ENCODE measurements around the gene SPACA9. TPM values are rescaled to one million over a fixed set of nuclear protein-coding genes. Genes with fewer than 3 reads are reported as not detected.

SPACA9 gene
- polyA plus RNA-seq, 3 donors, result 0.28 to 0.95 (median 0.57) TPM

DNA sequence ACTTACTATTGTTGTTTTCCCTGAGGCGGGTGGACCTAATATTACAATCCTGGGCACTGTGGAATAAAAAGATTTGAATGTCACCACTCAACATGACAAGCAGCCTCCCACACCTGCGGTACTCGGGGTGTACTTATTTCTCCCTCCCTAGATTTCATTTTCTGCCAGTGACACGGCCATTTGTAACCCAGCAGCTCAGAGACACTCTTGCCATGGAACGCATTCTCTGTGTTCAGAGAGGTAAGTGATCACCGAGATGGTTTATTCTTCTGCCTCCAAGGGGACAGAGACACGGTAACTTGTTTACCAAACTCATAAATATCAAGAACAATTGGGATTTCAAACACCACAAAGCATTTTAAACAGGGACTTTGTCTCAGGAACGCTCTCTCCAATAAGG is 11.8 kb upstream of the SPACA9 start:
- no CpG with 5 or more reads among the region's 8 CpGs for WGBS (ENCODE audit: insufficient coverage)

DNA sequence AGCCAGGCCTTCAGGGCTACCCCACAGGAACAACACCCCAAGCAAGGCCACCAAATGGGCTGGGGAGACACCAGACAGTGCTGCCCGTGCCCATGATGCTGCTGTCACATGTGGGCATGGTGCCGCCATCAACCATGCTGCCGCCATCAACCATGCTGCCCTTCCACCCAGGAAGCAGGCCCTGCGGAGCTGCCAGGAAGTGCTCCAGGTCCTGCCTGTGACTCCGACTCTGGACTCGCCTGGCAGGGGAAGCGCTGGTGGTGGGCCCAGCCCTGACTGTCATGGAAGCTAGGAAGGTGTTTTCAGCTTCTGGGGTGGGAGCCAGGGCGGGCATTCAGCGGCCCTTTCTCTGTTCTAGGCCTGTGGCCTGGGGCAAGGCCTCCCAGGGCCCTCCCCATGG is 9.4 kb upstream of the SPACA9 start:
- Histone ChIP-seq H3K4me3 (replicated peaks in 1 of 3; ENCODE audit: low read depth in 2 of 3, low read length in 3 of 3) (no peak overlapping the region), H3K4me1 (ENCODE audit: control insufficient read depth in 1 of 2, insufficient read depth in 2 of 2, low read length in 2 of 2) (no peaks in the 10 kb centered on the region), H3K36me3 (replicated peaks in 1 of 2; ENCODE audit: control insufficient read depth in 1 of 2, insufficient read depth in 2 of 2, low read length in 2 of 2) (no peaks in the 10 kb centered on the region), H2AFZ (ENCODE audit: insufficient read depth, low read depth, low read length, poor library complexity, severe bottlenecking) (no peak overlapping the region), H3K27me3 (ENCODE audit: control insufficient read depth in 2 of 2, insufficient read depth in 2 of 2, low read length in 2 of 2) (no peaks in the 10 kb centered on the region), H3K9ac (ENCODE audit: insufficient read depth, low read length, poor library complexity, severe bottlenecking) (no peak overlapping the region), H3K4me2 (replicated peaks; ENCODE audit: extremely low read depth, low read length, poor library complexity, severe bottlenecking) (no peak overlapping the region), H3K9me3 (replicated peaks in 1 of 2; ENCODE audit: control insufficient read depth in 1 of 2, insufficient read depth in 1 of 2, low read length in 2 of 2) (no peaks in the 10 kb centered on the region), H3K27ac (ENCODE audit: low read depth in 1 of 2, low read length in 2 of 2) (no peak overlapping the region), H4K20me1 (ENCODE audit: insufficient read depth, low read length) (no peaks in the 10 kb centered on the region), H3K79me2 (ENCODE audit: insufficient read depth, low read length) (no peaks in the 10 kb centered on the region)
- DNase-seq, result no peak
- H3K27ac Mint-ChIP-seq, result peak overlapping the region in 1 of 7 donors; percentile 12
- TF ChIP-seq CTCF (IDR thresholded peaks at IDR 0.05), result no peak
- 98% methylated on average over 9 of the region's 9 CpGs for WGBS (ENCODE audit: insufficient coverage)
- H3K36me3 Mint-ChIP-seq, result no peaks in the 10 kb centered on the region
- H3K4me3 Mint-ChIP-seq, result no peak overlapping the region
- H3K9me3 Mint-ChIP-seq, result no peaks in the 10 kb centered on the region
- intact Hi-C loops (cut with micrococcal nuclease), result no loop called here
- peaks cover 6 to 14% (median 9%) of the 10 kb centered on the region in 3 donors for H3K27me3 Mint-ChIP-seq (ENCODE audit: low read depth in 3 of 3)
- no peaks in the 10 kb centered on the region for H3K4me1 Mint-ChIP-seq

More for the DNA sequence above, 11.8 kb upstream of the SPACA9 start:
- Histone ChIP-seq H3K9ac (ENCODE audit: insufficient read depth, low read length, poor library complexity, severe bottlenecking) (no peak overlapping the region), H2AFZ (ENCODE audit: insufficient read depth, low read depth, low read length, poor library complexity, severe bottlenecking) (no peak overlapping the region), H3K4me2 (replicated peaks; ENCODE audit: extremely low read depth, low read length, poor library complexity, severe bottlenecking) (no peak overlapping the region), H3K79me2 (ENCODE audit: insufficient read depth, low read length) (no peaks in the 10 kb centered on the region), H3K4me1 (ENCODE audit: control insufficient read depth in 1 of 2, insufficient read depth in 2 of 2, low read length in 2 of 2) (no peaks in the 10 kb centered on the region), H3K9me3 (replicated peaks in 1 of 2; ENCODE audit: control insufficient read depth in 1 of 2, insufficient read depth in 1 of 2, low read length in 2 of 2) (no peaks in the 10 kb centered on the region), H3K36me3 (replicated peaks in 1 of 2; ENCODE audit: control insufficient read depth in 1 of 2, insufficient read depth in 2 of 2, low read length in 2 of 2) (no peaks in the 10 kb centered on the region), H3K27ac (ENCODE audit: low read depth in 1 of 2, low read length in 2 of 2) (no peak overlapping the region), H4K20me1 (ENCODE audit: insufficient read depth, low read length) (no peaks in the 10 kb centered on the region), H3K27me3 (ENCODE audit: control insufficient read depth in 2 of 2, insufficient read depth in 2 of 2, low read length in 2 of 2) (no peaks in the 10 kb centered on the region), H3K4me3 (replicated peaks in 1 of 3; ENCODE audit: low read depth in 2 of 3, low read length in 3 of 3) (no peak overlapping the region)
- TF ChIP-seq CTCF (IDR thresholded peaks at IDR 0.05), result no peak
- no peak for DNase-seq
- intact Hi-C loops (cut with micrococcal nuclease), result no loop called here
- Mint-ChIP-seq H3K4me1 (no peaks in the 10 kb centered on the region), H3K36me3 (no peaks in the 10 kb centered on the region), H3K9me3 (no peaks in the 10 kb centered on the region), H3K27ac (no peak overlapping the region), H3K4me3 (no peak overlapping the region), H3K27me3 (ENCODE audit: low read depth in 3 of 3) (peaks cover 5 to 14% (median 9%) of the 10 kb centered on the region in 3 donors)
